B cell (primary cell): ENCODE results near the gene SLC7A11. TPM values are rescaled to one million over a fixed set of nuclear protein-coding genes. Genes with fewer than 3 reads are reported as not detected.

ENCODE experiments used
- ATAC-seq: fragments of 200-7000 bp; cut with Tn5 transposase; one replicate; pipeline ENCODE4 v1.10.0; 2021; ENCODE audit warnings: low read depth, mild to moderate bottlenecking, moderate number of reproducible peaks, moderate library complexity
- CTCF ChIA-PET: fragments of 350-600 bp; sonication (Branson Sonifier 250); formaldehyde crosslinking; loops from one replicate; lab custom pipeline; 2021; ENCODE audit warnings: antibody characterized with exemption, inconsistent platforms; lab: Charles Lee
- POLR2A ChIA-PET: fragments of 350-600 bp; sonication (Branson Sonifier 250); formaldehyde crosslinking; loops from one replicate; lab custom pipeline; 2021; ENCODE audit warnings: antibody characterized with exemption; lab: Charles Lee
- DNase-seq: peaks from one replicate; pipeline ENCODE4 v3.0.0; 2013
- H2AFZ ChIP-seq: 2 replicates; pipeline ENCODE4 v1.6.1; 2012; ENCODE audit warnings: mild to moderate bottlenecking, low read depth, low read length; ENCODE audit not compliant: insufficient read depth, poor library complexity, severe bottlenecking
- H3K27ac ChIP-seq, 2 donors: 1 replicate in 1 of 2; 2 replicates in 1 of 2; pipeline ENCODE4 v1.5.1; 2012 to 2013; ENCODE audit warnings: low read length in 2 of 2, mild to moderate bottlenecking in 2 of 2, moderate library complexity in 1 of 2
- H3K27me3 ChIP-seq, 4 experiments: fragments of 200-600 bp in 1 of 4; sonication (generic) in 1 of 4; replicated peaks in 1 of 4; 1 replicate in 2 of 4; 2 replicates in 2 of 4; pipeline versions ENCODE4 v1.6.1 to v1.7.0; 2013 to 2016; ENCODE audit warnings: low read length in 3 of 4, mild to moderate bottlenecking in 2 of 4, mixed read lengths in 1 of 4, moderate library complexity in 1 of 4; ENCODE audit not compliant: insufficient read depth in 4 of 4, control insufficient read depth in 3 of 4; ENCODE audit errors: control extremely low read depth in 1 of 4
- H3K36me3 ChIP-seq, 2 experiments: replicated peaks in 1 of 2; 1 replicate in 1 of 2; 2 replicates in 1 of 2; pipeline versions ENCODE4 v1.6.1 to v1.7.1; 2013; ENCODE audit warnings: low read length in 1 of 2; ENCODE audit not compliant: insufficient read depth in 2 of 2, control insufficient read depth in 1 of 2; ENCODE audit errors: control extremely low read depth in 1 of 2, extremely low read depth in 1 of 2
- H3K4me1 ChIP-seq, 2 donors: fragments of 200-600 bp in 1 of 2; sonication (generic) in 1 of 2; 1 replicate in 1 of 2; 2 replicates in 1 of 2; pipeline versions ENCODE4 v1.5.1 to v1.6.1; 2013 to 2017; ENCODE audit warnings: low read length in 2 of 2; ENCODE audit not compliant: control insufficient read depth in 2 of 2, insufficient read depth in 2 of 2
- H3K4me2 ChIP-seq: replicated peaks from 2 replicates; pipeline ENCODE3; 2012; ENCODE audit warnings: mild to moderate bottlenecking, low read depth, low read length; ENCODE audit not compliant: poor library complexity, severe bottlenecking
- H3K4me3 ChIP-seq, 5 experiments: fragments of 200-600 bp in 1 of 5; sonication (generic) in 1 of 5; 1 replicate in 3 of 5; 2 replicates in 2 of 5; pipeline versions ENCODE4 v1.5.1 to v1.7.0; 2011 to 2016; ENCODE audit warnings: low read length in 4 of 5, mild to moderate bottlenecking in 4 of 5, low read depth in 2 of 5, control low read depth in 1 of 5, moderate library complexity in 1 of 5; ENCODE audit not compliant: insufficient read depth in 1 of 5; ENCODE audit errors: control extremely low read depth in 1 of 5, extremely low read depth in 1 of 5
- H3K79me2 ChIP-seq: fragments of 200-600 bp; sonication (generic); one replicate; pipeline ENCODE4 v1.6.0; 2016; ENCODE audit warnings: low read length; ENCODE audit not compliant: control insufficient read depth, insufficient read depth
- H3K9ac ChIP-seq: fragments of 200-600 bp; sonication (generic); 2 replicates; pipeline ENCODE4 v1.6.1; 2017; ENCODE audit warnings: mild to moderate bottlenecking, low read length, moderate library complexity
- H3K9me3 ChIP-seq, 3 donors: one replicate each; pipeline versions ENCODE4 v1.6.1 to v1.7.1; 2013; ENCODE audit warnings: low read length in 2 of 3; ENCODE audit not compliant: control insufficient read depth in 2 of 3, insufficient read depth in 1 of 3; ENCODE audit errors: control extremely low read depth in 1 of 3
- H4K20me1 ChIP-seq: 2 replicates; pipeline ENCODE4 v1.6.0; 2012; ENCODE audit warnings: mild to moderate bottlenecking, low read length; ENCODE audit not compliant: insufficient read depth, control insufficient read depth, poor library complexity, severe bottlenecking
- H3K27ac Mint-ChIP-seq: one replicate; pipeline ENCODE4 v1.8.0; 2021; ENCODE audit warnings: mixed read lengths
- H3K27me3 Mint-ChIP-seq: one replicate; pipeline ENCODE4 v1.8.0; 2021; ENCODE audit warnings: mixed read lengths
- H3K4me1 Mint-ChIP-seq: one replicate; pipeline ENCODE4 v1.8.0; 2021; ENCODE audit warnings: mixed read lengths
- H3K4me3 Mint-ChIP-seq: one replicate; pipeline ENCODE4 v1.8.0; 2021; ENCODE audit warnings: mixed read lengths
- H3K9me3 Mint-ChIP-seq: one replicate; pipeline ENCODE4 v1.8.0; 2022; ENCODE audit warnings: mixed read lengths; ENCODE audit not compliant: insufficient read depth
- EZH2 ChIP-seq: IDR thresholded peaks from 2 replicates; pipeline ENCODE4 v1.6.1; 2012; ENCODE audit warnings: borderline replicate concordance, low read depth, mild to moderate bottlenecking, moderate library complexity, low read length; ENCODE audit not compliant: insufficient read depth, poor library complexity, severe bottlenecking
- WGBS: methylation state at CpG from one replicate; pipeline ENCODE4 v1.1.5; 2013; ENCODE audit warnings: missing lambda C conversion rate; ENCODE audit not compliant: insufficient coverage; 5-methylcytosine and 5-hydroxymethylcytosine counted together
- intact Hi-C: fragments of 100-400 bp; cut with micrococcal nuclease; formaldehyde crosslinking; loops from one replicate; pipeline ENCODE4 v1.10.0; 2022
- polyA plus RNA-seq: library from polyadenylated mRNA; depleted of rRNA; stranded (reverse); fragments of >200 nt; gene quantifications from 2 replicates; pipeline ENCODE4 v1.2.3, GENCODE V29; 2012
- total RNA-seq, 2 donors: library from RNA; stranded (reverse); fragments of 120-200 nt in 1 of 2; gene quantifications; 1 replicate in 1 of 2; 2 replicates in 1 of 2; pipeline versions ENCODE4 v1.2.3 to v1.2.4, GENCODE V29; 2013 to 2022
- TF ChIP-seq, protein P1 (sequence below): fragments of 200-600 bp; IDR thresholded peaks from one replicate; pipeline ENCODE4 v1.8.0; 2022; ENCODE audit warnings: antibody characterized with exemption, mild to moderate bottlenecking

The SLC7A11 gene
- total and polyA plus RNA-seq, 2 donors (not counting 1 experiment from before 2014, with no cell fraction given), result 0.01 to 0.22 TPM

DNA sequence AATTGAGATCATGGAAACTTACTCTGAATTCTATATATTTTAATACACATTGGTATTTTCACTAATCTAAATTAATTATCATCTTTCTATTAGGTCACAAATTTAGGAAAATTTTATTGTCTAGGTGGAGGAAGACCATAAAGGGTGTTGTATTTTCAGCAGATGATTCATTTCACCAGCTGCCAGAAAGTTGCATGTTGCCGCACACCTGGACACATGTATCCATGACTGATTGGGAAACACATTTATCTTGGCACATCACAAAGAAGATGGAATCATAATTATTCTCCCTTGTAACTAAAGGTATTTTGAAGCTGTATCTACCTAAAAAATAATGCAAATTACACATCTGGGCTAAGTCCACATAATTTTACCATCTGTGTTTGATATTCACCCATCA lies 33.1 kb downstream of the SLC7A11 start:
- Histone ChIP-seq H3K27ac (no peak overlapping the region), H2AFZ (no peak overlapping the region), H3K4me1 (no peaks in the 10 kb centered on the region), H3K4me3 (no peak overlapping the region), H4K20me1 (no peaks in the 10 kb centered on the region), H3K9me3 (no peaks in the 10 kb centered on the region), H3K36me3 (no peaks in the 10 kb centered on the region), H3K27me3 (peaks cover 0 to 2% (median 0%) of the 10 kb centered on the region in 4 experiments), H3K9ac (no peak overlapping the region), H3K79me2 (no peaks in the 10 kb centered on the region), H3K4me2 (no peak overlapping the region)
- ATAC-seq, result no peak
- ChIA-PET POLR2A (no interaction called here), CTCF (no interaction called here)
- no peak for DNase-seq
- H3K4me1 Mint-ChIP-seq, result no peaks in the 10 kb centered on the region
- no CpG with 5 or more reads among the region's 1 CpG for WGBS
- H3K9me3 Mint-ChIP-seq, result no peaks in the 10 kb centered on the region
- TF ChIP-seq EZH2, result no peak
- TF ChIP-seq, protein P1, sequence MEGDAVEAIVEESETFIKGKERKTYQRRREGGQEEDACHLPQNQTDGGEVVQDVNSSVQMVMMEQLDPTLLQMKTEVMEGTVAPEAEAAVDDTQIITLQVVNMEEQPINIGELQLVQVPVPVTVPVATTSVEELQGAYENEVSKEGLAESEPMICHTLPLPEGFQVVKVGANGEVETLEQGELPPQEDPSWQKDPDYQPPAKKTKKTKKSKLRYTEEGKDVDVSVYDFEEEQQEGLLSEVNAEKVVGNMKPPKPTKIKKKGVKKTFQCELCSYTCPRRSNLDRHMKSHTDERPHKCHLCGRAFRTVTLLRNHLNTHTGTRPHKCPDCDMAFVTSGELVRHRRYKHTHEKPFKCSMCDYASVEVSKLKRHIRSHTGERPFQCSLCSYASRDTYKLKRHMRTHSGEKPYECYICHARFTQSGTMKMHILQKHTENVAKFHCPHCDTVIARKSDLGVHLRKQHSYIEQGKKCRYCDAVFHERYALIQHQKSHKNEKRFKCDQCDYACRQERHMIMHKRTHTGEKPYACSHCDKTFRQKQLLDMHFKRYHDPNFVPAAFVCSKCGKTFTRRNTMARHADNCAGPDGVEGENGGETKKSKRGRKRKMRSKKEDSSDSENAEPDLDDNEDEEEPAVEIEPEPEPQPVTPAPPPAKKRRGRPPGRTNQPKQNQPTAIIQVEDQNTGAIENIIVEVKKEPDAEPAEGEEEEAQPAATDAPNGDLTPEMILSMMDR, result no peak
- H3K27me3 Mint-ChIP-seq, result peaks cover 8% of the 10 kb centered on the region
- H3K27ac Mint-ChIP-seq, result no peak overlapping the region
- H3K4me3 Mint-ChIP-seq, result no peak overlapping the region
- intact Hi-C loops, result no loop called here

DNA sequence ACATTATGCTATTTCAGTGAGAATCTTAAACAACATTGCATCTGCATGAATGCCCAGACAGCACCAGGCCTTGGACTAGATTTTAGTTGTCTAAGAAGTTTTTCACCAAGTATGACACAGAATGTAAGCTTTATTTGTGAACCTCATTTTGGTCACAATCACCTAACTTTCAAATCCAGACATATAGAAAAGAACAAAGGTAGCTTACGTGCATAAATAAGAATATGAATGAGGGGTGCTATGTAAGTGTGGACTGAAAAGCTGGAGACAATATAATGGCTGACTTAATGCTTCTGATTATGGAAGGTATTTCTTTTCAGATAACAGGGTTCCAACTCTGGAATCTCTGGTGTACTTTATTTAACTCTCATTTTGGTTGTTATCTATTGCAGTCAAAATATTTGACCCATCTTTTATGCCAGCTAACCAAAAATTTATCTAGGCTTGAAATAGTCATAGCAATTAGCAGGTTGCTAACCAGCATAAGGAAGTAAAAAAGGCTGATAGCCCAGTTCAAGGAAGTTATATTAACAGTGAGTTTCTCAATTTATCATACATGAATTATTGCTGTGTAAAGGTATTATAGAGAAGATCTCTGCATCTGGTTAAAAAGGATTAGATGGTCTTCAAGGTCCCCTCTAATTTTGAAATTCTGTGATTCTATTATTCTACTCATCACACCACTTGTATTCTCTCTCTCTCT lies 36.5 kb downstream of the SLC7A11 start:
- no peaks in the 10 kb centered on the region for H3K4me1 Mint-ChIP-seq
- WGBS, result no CpG with 5 or more reads among the region's 1 CpG
- H3K79me2 ChIP-seq, result no peaks in the 10 kb centered on the region
- no peak overlapping the region for H3K4me3 Mint-ChIP-seq
- H3K9ac ChIP-seq, result no peak overlapping the region
- no peaks in the 10 kb centered on the region for H3K9me3 ChIP-seq
- intact Hi-C loops, result no loop called here
- no peaks in the 10 kb centered on the region for H4K20me1 ChIP-seq
- no peak overlapping the region for H2AFZ ChIP-seq
- no peak overlapping the region for H3K27ac ChIP-seq
- H3K36me3 ChIP-seq, result no peaks in the 10 kb centered on the region
- ChIA-PET POLR2A (no interaction called here), CTCF (no interaction called here)
- H3K4me1 ChIP-seq, result no peaks in the 10 kb centered on the region
- ATAC-seq, result no peak
- DNase-seq, result no peak
- H3K27ac Mint-ChIP-seq, result no peak overlapping the region
- no peak overlapping the region for H3K4me2 ChIP-seq
- H3K9me3 Mint-ChIP-seq, result no peaks in the 10 kb centered on the region
- H3K4me3 ChIP-seq, result no peak overlapping the region
- no peak for TF ChIP-seq EZH2
- TF ChIP-seq, protein P1, result no peak
- H3K27me3 ChIP-seq, result peaks cover 0 to 3% (median 0%) of the 10 kb centered on the region in 4 experiments
- H3K27me3 Mint-ChIP-seq, result peaks cover 12% of the 10 kb centered on the region
